Panc1 (cell line): Measurements from ENCODE around the gene NPHP1. TPM values are rescaled to one million over a fixed set of nuclear protein-coding genes. Genes with fewer than 3 reads are reported as not detected.
"Not testable (repeated sequence)": the region's sequence is repeated elsewhere in the genome, so short reads cannot be mapped to it uniquely, and the experiment has no call there.

ENCODE experiments used
- ATAC-seq: fragments of 200-7000 bp; cut with Tn5 transposase; 2 replicates; pipeline ENCODE4 v1.9.1; 2020; ENCODE audit warnings: mild to moderate bottlenecking, moderate library complexity
- BruUV-seq: library from RNA; stranded (reverse); fragments of 400-500 nt; replicated peaks from 2 replicates; lab custom pipeline; 2021; lab: Mats Ljungman, UMichigan
- CTCF ChIA-PET: fragments of 300-600 bp; sonication (Branson Sonifier 250); formaldehyde crosslinking; loops from one replicate; lab custom pipeline; 2022; ENCODE audit warnings: antibody characterized with exemption; lab: Charles Lee
- POLR2A ChIA-PET: fragments of 300-600 bp; sonication (Branson Sonifier 250); formaldehyde crosslinking; loops from one replicate; lab custom pipeline; 2022; ENCODE audit warnings: antibody characterized with exemption; lab: Charles Lee
- DNase-seq: peaks from one replicate; pipeline ENCODE4 v3.0.0-alpha.2; 2010; ENCODE audit warnings: low read depth, low spot score
- H3K27ac ChIP-seq: 2 replicates; pipeline ENCODE4 v1.5.1; 2011; ENCODE audit warnings: mild to moderate bottlenecking, low read length, inconsistent platforms
- H3K27me3 ChIP-seq: fragments of 200-500 bp; sonication (Bioruptor generic); 2 replicates; pipeline ENCODE4 v1.6.0; 2014; ENCODE audit warnings: low read length, inconsistent platforms; ENCODE audit not compliant: control insufficient read depth, insufficient read depth
- H3K36me3 ChIP-seq: fragments of 200-500 bp; sonication (Bioruptor generic); 2 replicates; pipeline ENCODE4 v1.5.1; 2014; ENCODE audit warnings: inconsistent platforms, mild to moderate bottlenecking, low read length, moderate library complexity; ENCODE audit not compliant: control insufficient read depth, insufficient read depth
- H3K4me1 ChIP-seq: 2 replicates; pipeline ENCODE4 v1.5.1; 2011; ENCODE audit warnings: inconsistent platforms, mild to moderate bottlenecking, low read length, moderate library complexity; ENCODE audit not compliant: control insufficient read depth, insufficient read depth
- H3K4me3 ChIP-seq, 2 experiments: 2 replicates each; pipeline ENCODE4 v1.5.1; 2011 to 2012; ENCODE audit warnings: low read depth in 2 of 2, low read length in 2 of 2, mild to moderate bottlenecking in 2 of 2, inconsistent platforms in 1 of 2, moderate library complexity in 1 of 2
- H3K9me3 ChIP-seq: fragments of 200-500 bp; sonication (Bioruptor generic); 2 replicates; pipeline ENCODE4 v1.5.1; 2014; ENCODE audit warnings: low read depth, mild to moderate bottlenecking, inconsistent platforms, low read length, moderate library complexity; ENCODE audit not compliant: control insufficient read depth, insufficient read depth
- POLR2AphosphoS5 ChIP-seq: IDR thresholded peaks from 2 replicates; pipeline ENCODE4 v1.6.1; 2012; ENCODE audit warnings: mild to moderate bottlenecking, low read depth, low read length, moderate library complexity
- SIN3A ChIP-seq: IDR thresholded peaks from 2 replicates; pipeline ENCODE4 v1.6.1; 2012; ENCODE audit warnings: low read depth, mild to moderate bottlenecking, low read length, moderate library complexity, borderline replicate concordance; ENCODE audit not compliant: insufficient read depth
- TCF7L2 ChIP-seq: IDR thresholded peaks from 2 replicates; pipeline ENCODE4 v1.6.1; 2011; ENCODE audit warnings: mild to moderate bottlenecking, low read depth, low read length, inconsistent platforms
- in situ Hi-C: cut with HindIII; loops from 2 replicates; pipeline ENCODE4 v1.10.0; 2016; ENCODE audit warnings: low sequenced_read_pairs, low pct_unique_long_range_greater_than_20kb
- intact Hi-C: fragments of 100-400 bp; cut with micrococcal nuclease; formaldehyde crosslinking; loops from one replicate; pipeline ENCODE4 v1.10.0; 2022; ENCODE audit not compliant: unreplicated experiment
- total RNA-seq: library from RNA; stranded (reverse); gene quantifications from one replicate; pipeline ENCODE4 v1.2.1, GENCODE V29; 2021; ENCODE audit not compliant: unreplicated experiment
- TF ChIP-seq, protein P1 (sequence below): fragments of 450-650 bp; IDR thresholded peaks from 2 replicates; pipeline ENCODE4 v1.5.1; 2017; ENCODE audit warnings: mild to moderate bottlenecking
- TF ChIP-seq, protein P2 (sequence below), 2 experiments: IDR thresholded peaks; 2 replicates each; pipeline ENCODE4 v1.6.1; 2011 to 2012; ENCODE audit warnings: low read depth in 2 of 2, control low read depth in 1 of 2, low read length in 1 of 2, mild to moderate bottlenecking in 1 of 2, moderate library complexity in 1 of 2; ENCODE audit not compliant: insufficient read depth in 1 of 2

Gene NPHP1
- total RNA-seq, 1 experiment from 2014 or later, result 7.2 TPM

DNA sequence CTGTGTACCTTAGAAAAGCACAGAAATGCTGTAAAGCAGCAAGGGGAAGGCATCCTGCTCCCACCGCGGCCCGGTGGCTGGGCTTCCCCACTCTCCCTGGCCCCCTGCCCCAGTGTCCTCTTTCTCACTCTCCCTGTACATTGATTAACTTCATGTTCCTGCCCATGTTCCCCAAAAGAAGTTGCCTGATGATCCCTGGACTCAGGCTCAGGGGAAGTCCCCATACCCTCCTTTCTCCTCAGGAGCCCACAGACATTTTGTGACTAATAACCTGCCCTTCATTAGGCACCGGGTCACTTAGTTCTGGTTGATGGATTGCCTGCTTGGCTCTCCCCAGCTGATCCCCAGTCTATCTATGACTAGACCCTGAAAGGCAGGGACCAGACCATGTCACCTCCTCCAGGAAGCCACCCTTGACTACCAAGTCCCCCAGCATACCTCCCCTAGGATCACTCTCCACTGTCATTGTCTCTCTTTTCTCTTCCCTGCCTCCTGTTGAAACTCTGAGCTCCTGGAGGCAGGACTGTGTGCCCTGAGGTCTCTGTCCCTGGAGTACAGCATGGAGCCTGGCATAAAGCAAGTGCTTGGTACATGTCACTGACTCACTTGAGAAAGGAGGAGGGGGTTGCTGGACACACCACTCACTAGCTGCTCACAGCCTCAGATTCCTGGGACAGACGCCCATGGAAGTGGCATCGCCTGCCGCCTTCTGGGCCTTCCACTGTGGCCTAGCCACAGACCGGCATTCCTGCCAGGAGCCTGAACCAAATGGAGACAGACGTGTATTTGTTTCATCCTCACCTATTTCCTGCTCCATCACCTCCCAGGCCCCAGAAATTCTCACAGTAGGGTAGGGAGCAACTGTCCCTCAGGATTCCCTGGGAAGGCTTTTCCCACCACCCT is 102.7 kb downstream of the NPHP1 start:
- Histone ChIP-seq H3K27ac (peak overlapping the region; percentile 94), H3K36me3 (peaks cover 4% of the 10 kb centered on the region; the same call in 1 of the 2 replicates), H3K4me1 (peaks cover 79% of the 10 kb centered on the region), H3K27me3 (no peaks in the 10 kb centered on the region), H3K4me3 (no peak overlapping the region), H3K9me3 (no peaks in the 10 kb centered on the region)
- intact Hi-C loops (no loop called here), in situ Hi-C loops (no loop called here)
- ChIA-PET CTCF (no interaction called here), POLR2A (no interaction called here)
- ATAC-seq, result peak; percentile 1; the same call in 1 of the 2 replicates
- BruUV-seq, result no TSS peak
- TF ChIP-seq, protein P1, sequence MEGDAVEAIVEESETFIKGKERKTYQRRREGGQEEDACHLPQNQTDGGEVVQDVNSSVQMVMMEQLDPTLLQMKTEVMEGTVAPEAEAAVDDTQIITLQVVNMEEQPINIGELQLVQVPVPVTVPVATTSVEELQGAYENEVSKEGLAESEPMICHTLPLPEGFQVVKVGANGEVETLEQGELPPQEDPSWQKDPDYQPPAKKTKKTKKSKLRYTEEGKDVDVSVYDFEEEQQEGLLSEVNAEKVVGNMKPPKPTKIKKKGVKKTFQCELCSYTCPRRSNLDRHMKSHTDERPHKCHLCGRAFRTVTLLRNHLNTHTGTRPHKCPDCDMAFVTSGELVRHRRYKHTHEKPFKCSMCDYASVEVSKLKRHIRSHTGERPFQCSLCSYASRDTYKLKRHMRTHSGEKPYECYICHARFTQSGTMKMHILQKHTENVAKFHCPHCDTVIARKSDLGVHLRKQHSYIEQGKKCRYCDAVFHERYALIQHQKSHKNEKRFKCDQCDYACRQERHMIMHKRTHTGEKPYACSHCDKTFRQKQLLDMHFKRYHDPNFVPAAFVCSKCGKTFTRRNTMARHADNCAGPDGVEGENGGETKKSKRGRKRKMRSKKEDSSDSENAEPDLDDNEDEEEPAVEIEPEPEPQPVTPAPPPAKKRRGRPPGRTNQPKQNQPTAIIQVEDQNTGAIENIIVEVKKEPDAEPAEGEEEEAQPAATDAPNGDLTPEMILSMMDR, result no peak
- TF ChIP-seq SIN3A (no peak), TCF7L2 (no peak), POLR2AphosphoS5 (no peak)
- TF ChIP-seq, protein P2, sequence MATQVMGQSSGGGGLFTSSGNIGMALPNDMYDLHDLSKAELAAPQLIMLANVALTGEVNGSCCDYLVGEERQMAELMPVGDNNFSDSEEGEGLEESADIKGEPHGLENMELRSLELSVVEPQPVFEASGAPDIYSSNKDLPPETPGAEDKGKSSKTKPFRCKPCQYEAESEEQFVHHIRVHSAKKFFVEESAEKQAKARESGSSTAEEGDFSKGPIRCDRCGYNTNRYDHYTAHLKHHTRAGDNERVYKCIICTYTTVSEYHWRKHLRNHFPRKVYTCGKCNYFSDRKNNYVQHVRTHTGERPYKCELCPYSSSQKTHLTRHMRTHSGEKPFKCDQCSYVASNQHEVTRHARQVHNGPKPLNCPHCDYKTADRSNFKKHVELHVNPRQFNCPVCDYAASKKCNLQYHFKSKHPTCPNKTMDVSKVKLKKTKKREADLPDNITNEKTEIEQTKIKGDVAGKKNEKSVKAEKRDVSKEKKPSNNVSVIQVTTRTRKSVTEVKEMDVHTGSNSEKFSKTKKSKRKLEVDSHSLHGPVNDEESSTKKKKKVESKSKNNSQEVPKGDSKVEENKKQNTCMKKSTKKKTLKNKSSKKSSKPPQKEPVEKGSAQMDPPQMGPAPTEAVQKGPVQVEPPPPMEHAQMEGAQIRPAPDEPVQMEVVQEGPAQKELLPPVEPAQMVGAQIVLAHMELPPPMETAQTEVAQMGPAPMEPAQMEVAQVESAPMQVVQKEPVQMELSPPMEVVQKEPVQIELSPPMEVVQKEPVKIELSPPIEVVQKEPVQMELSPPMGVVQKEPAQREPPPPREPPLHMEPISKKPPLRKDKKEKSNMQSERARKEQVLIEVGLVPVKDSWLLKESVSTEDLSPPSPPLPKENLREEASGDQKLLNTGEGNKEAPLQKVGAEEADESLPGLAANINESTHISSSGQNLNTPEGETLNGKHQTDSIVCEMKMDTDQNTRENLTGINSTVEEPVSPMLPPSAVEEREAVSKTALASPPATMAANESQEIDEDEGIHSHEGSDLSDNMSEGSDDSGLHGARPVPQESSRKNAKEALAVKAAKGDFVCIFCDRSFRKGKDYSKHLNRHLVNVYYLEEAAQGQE (IDR thresholded peaks at IDR 0.05; ENCODE audit: insufficient read depth in 1 of 2, low read depth in 2 of 2, low read length in 1 of 2), result no peak
- DNase-seq, result no peak

DNA sequence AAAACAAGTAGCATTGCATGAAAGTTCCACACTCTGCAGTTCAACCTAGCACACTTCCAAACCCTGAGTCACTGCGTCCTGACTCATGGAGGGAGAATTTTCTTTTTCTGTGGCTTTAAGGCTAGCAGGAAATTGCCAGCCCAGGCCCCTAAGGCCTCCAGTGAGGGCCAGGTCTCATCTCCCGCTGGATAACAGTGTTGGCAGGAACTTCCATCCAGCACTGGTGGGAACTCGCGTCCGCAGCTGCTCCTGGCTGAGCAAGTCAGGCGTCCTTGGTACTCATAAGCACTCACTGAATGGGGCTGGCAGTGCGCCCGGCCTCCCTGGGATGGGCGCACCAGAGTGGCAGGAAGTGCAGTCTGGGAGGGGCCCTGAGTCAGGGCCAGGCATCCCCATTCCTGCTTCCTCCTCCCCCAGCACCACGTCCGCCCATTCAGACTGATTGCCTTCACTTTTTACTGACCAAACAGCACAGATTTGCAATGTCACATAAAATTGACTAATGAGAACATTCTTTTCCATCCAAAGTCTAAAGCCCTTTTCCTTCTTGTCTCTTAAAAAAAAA is 103.5 kb downstream of the NPHP1 start:
- no TSS peak for BruUV-seq
- Histone ChIP-seq H3K4me1 (peaks cover 77% of the 10 kb centered on the region), H3K27ac (peak overlapping the region; percentile 94), H3K36me3 (peaks cover 4% of the 10 kb centered on the region; the same call in 1 of the 2 replicates), H3K27me3 (no peaks in the 10 kb centered on the region), H3K9me3 (no peaks in the 10 kb centered on the region), H3K4me3 (no peak overlapping the region)
- in situ Hi-C loops (no loop called here), intact Hi-C loops (no loop called here)
- DNase-seq (peak; percentile 95), ATAC-seq (peak; percentile 82)
- POLR2A ChIA-PET, result no interaction called here
- CTCF ChIA-PET, result no interaction called here
- TF ChIP-seq, protein P2 (IDR thresholded peaks at IDR 0.05; ENCODE audit: insufficient read depth in 1 of 2, low read depth in 2 of 2, low read length in 1 of 2), result no peak
- TF ChIP-seq, protein P1, result no peak
- TF ChIP-seq POLR2AphosphoS5 (peak; percentile 86), SIN3A (no peak), TCF7L2 (no peak)

DNA sequence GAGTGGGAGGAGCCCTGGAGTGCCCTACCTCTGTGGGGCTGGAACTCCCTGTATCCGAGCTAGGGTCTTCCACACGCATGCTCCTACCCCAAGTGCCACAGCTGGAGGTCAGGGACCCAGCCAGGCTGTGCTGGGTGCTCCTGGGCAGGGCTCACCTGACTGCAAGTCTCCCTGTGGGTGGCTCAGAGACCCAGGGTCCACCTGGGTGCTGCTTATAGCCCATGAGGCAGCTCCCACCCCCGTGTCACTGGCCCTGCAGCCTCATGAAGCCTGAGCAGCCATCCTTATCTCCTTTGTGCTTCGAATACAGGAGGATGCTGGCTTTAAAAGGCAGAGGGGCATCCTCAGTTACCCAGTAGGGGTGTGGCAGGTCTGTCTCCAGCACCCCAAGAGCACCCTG is 103.9 kb downstream of the NPHP1 start:
- intact Hi-C loops, DNase-seq, BruUV-seq, H3K27me3 ChIP-seq, H3K9me3 ChIP-seq, in situ Hi-C loops, POLR2A ChIA-PET, H3K36me3 ChIP-seq, CTCF ChIA-PET, H3K4me3 ChIP-seq: not testable (repeated sequence)
- H3K4me1 ChIP-seq, result peaks cover 75% of the 10 kb centered on the region
- peak; percentile 8 for ATAC-seq
- H3K27ac ChIP-seq, result peak overlapping the region; percentile 94
